Peyer's patch (tissue), 4 donors: Measurements from ENCODE around the gene MAST4. TPM values are rescaled to one million over a fixed set of nuclear protein-coding genes. Genes with fewer than 3 reads are reported as not detected.

Experiments used
- DNase-seq, 3 donors: peaks; one replicate each; pipeline ENCODE4 v3.0.0-alpha.2; 2017 to 2019
- H3K27ac ChIP-seq, 4 donors: fragments of 200-600 bp; sonication (generic); one replicate each; pipeline ENCODE4 v1.5.1; 2016 to 2019
- H3K27me3 ChIP-seq, 2 donors: fragments of 200-600 bp; sonication (generic); one replicate each; pipeline ENCODE4 v1.5.1; 2019
- H3K36me3 ChIP-seq, 3 donors: fragments of 200-600 bp; sonication (generic); one replicate each; pipeline ENCODE4 v1.5.1; 2016 to 2019
- H3K4me1 ChIP-seq, 4 donors: fragments of 200-600 bp; sonication (generic); one replicate each; pipeline ENCODE4 v1.5.1; 2016 to 2019
- H3K4me3 ChIP-seq, 4 donors: fragments of 200-600 bp; sonication (generic); 1 replicate in 3 of 4; 2 replicates in 1 of 4; pipeline ENCODE4 v1.5.1; 2016 to 2019; ENCODE audit warnings: mild to moderate bottlenecking in 1 of 4
- H3K9me3 ChIP-seq, 4 donors: fragments of 200-600 bp; sonication (generic); one replicate each; pipeline ENCODE4 v1.5.1; 2016 to 2019; ENCODE audit warnings: mild to moderate bottlenecking in 1 of 4
- POLR2A ChIP-seq, 2 donors: fragments of 450-650 bp; IDR thresholded peaks; one replicate each; pipeline ENCODE4 v1.5.1; 2017; ENCODE audit warnings: antibody characterized with exemption in 2 of 2, mild to moderate bottlenecking in 2 of 2, moderate library complexity in 2 of 2
- total RNA-seq, 4 donors: library from RNA; depleted of rRNA; stranded (reverse); fragments of >200 nt; gene quantifications; one replicate each; pipeline ENCODE4 v1.1.0, GENCODE V29; 2016
- TF ChIP-seq, protein P1 (sequence below), 6 experiments: fragments of 450-650 bp in 4 of 6; fragments of 200-600 bp in 2 of 6; sonication (generic) in 1 of 6; IDR thresholded peaks; one replicate each; pipeline ENCODE4 v1.5.1; 2017 to 2019; ENCODE audit warnings: antibody characterized with exemption in 6 of 6, mild to moderate bottlenecking in 3 of 6, moderate library complexity in 1 of 6

Gene MAST4
- total RNA-seq, 4 donors from 2014 or later = 20.2 to 23.1 (median 21.4) TPM

- Histone ChIP-seq H3K9me3 (no peaks in the 10 kb centered on the region), H3K4me1 (no peaks in the 10 kb centered on the region), H3K27me3 (no peaks in the 10 kb centered on the region), H3K4me3 (no peak overlapping the region), H3K27ac (no peak overlapping the region), H3K36me3 (no peaks in the 10 kb centered on the region)
- DNase-seq = no peak
- no peak for TF ChIP-seq POLR2A (IDR thresholded peaks at IDR 0.05)
Observed at GRCh38 chr5:66903218-66903617, 307.0 kb downstream of the MAST4 start.

- TF ChIP-seq, protein P1, sequence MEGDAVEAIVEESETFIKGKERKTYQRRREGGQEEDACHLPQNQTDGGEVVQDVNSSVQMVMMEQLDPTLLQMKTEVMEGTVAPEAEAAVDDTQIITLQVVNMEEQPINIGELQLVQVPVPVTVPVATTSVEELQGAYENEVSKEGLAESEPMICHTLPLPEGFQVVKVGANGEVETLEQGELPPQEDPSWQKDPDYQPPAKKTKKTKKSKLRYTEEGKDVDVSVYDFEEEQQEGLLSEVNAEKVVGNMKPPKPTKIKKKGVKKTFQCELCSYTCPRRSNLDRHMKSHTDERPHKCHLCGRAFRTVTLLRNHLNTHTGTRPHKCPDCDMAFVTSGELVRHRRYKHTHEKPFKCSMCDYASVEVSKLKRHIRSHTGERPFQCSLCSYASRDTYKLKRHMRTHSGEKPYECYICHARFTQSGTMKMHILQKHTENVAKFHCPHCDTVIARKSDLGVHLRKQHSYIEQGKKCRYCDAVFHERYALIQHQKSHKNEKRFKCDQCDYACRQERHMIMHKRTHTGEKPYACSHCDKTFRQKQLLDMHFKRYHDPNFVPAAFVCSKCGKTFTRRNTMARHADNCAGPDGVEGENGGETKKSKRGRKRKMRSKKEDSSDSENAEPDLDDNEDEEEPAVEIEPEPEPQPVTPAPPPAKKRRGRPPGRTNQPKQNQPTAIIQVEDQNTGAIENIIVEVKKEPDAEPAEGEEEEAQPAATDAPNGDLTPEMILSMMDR (IDR thresholded peaks at IDR 0.05) = no peak
- no peak for DNase-seq
- Histone ChIP-seq H3K27ac (no peak overlapping the region), H3K4me1 (no peaks in the 10 kb centered on the region), H3K36me3 (no peaks in the 10 kb centered on the region), H3K4me3 (no peak overlapping the region), H3K9me3 (no peaks in the 10 kb centered on the region), H3K27me3 (no peaks in the 10 kb centered on the region)
Observed at GRCh38 chr5:66903709-66904108, 307.5 kb downstream of the MAST4 start.

GRCh38 chr5:66904189-66904588 lies 308.0 kb downstream of the MAST4 start:
- Histone ChIP-seq H3K4me3 (no peak overlapping the region), H3K27ac (no peak overlapping the region), H3K9me3 (no peaks in the 10 kb centered on the region), H3K4me1 (no peaks in the 10 kb centered on the region), H3K36me3 (no peaks in the 10 kb centered on the region), H3K27me3 (no peaks in the 10 kb centered on the region)
- DNase-seq = no peak
- TF ChIP-seq, protein P1 (IDR thresholded peaks at IDR 0.05) = no peak
- TF ChIP-seq POLR2A (IDR thresholded peaks at IDR 0.05) = no peak

DNA sequence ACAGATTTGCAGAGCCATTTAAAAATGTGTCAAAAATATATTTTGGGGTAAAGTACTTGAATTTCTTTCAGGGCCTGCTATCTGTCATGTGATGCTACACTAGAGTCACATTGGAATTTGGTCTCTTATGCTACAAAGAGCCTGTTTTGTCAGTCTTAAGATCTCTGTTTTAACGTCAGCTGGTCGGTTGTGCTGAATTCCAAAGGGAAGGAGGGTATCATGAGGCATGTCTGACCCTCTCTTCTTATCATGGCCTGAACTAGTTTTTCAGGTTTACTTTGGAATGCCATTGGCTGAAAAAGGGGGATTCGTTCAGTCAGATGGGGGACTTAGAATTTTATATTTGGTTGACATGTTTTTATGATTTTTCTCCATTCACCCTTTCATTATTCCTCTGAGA lies 309.8 kb downstream of the MAST4 start:
- H3K4me1 ChIP-seq = no peaks in the 10 kb centered on the region
- no peaks in the 10 kb centered on the region for H3K36me3 ChIP-seq
- no peak overlapping the region for H3K4me3 ChIP-seq
- H3K9me3 ChIP-seq = no peaks in the 10 kb centered on the region
- no peaks in the 10 kb centered on the region for H3K27me3 ChIP-seq
- DNase-seq = no peak
- TF ChIP-seq, protein P1 (IDR thresholded peaks at IDR 0.05) = no peak
- no peak for TF ChIP-seq POLR2A (IDR thresholded peaks at IDR 0.05)
- no peak overlapping the region for H3K27ac ChIP-seq

GRCh38 chr5:66908230-66908629 lies 312.0 kb downstream of the MAST4 start:
- no peak overlapping the region for H3K4me3 ChIP-seq
- H3K4me1 ChIP-seq = no peaks in the 10 kb centered on the region
- no peak for DNase-seq
- no peaks in the 10 kb centered on the region for H3K27me3 ChIP-seq
- TF ChIP-seq, protein P1 (IDR thresholded peaks at IDR 0.05) = no peak
- no peak for TF ChIP-seq POLR2A (IDR thresholded peaks at IDR 0.05)
- no peak overlapping the region for H3K27ac ChIP-seq
- no peaks in the 10 kb centered on the region for H3K9me3 ChIP-seq
- no peaks in the 10 kb centered on the region for H3K36me3 ChIP-seq

DNA sequence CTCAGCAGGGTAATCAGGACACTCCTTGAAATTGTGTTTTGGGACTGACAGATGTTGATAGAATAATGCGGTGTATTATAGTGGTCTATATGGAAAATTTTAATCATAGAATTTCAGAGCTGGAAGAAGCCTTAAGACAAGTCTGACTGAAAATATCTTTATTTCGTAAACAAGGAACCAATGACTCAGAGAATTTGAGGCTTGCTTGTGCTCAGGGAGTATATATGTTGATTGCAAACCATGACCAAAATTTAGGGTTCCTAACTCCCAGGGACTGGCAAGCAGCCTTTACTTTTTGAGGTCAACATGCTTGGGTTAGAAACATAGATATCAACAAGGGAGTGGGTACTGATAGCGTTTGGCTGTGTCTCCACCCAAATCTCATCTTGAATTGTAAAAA lies 313.2 kb downstream of the MAST4 start:
- Histone ChIP-seq H3K4me1 (no peaks in the 10 kb centered on the region), H3K36me3 (no peaks in the 10 kb centered on the region), H3K9me3 (no peaks in the 10 kb centered on the region), H3K27ac (no peak overlapping the region), H3K4me3 (no peak overlapping the region), H3K27me3 (no peaks in the 10 kb centered on the region)
- DNase-seq = no peak
- no peak for TF ChIP-seq POLR2A (IDR thresholded peaks at IDR 0.05)
- TF ChIP-seq, protein P1 (IDR thresholded peaks at IDR 0.05) = no peak
